Naive thymus-derived CD8-positive, alpha-beta T cell (primary cell): ENCODE measurements around the gene PLXNA3. TPM values are rescaled to one million over a fixed set of nuclear protein-coding genes. Genes with fewer than 3 reads are reported as not detected.

ENCODE experiments used
- ATAC-seq, 2 donors: fragments of 150-1000 bp; cut with Tn5 transposase in 1 of 2; sonication (Bioruptor Pico), chemical (Tn5 transposase) in 1 of 2; 1 replicate in 1 of 2; 2 replicates in 1 of 2; pipeline ENCODE4 v1.10.0; 2021; ENCODE audit warnings: mild to moderate bottlenecking in 2 of 2, moderate library complexity in 2 of 2
- POLR2A ChIA-PET: fragments of 350-600 bp; sonication (Branson Sonifier 250); formaldehyde crosslinking; loops from one replicate; lab custom pipeline; 2021; ENCODE audit warnings: antibody characterized with exemption; lab: Charles Lee
- DNase-seq, 10 donors: peaks; one replicate each; pipeline versions ENCODE4 v3.0.0 to v3.0.0-alpha.2; 2020 to 2022
- H3K27ac Mint-ChIP-seq, 10 donors: one replicate each; pipeline ENCODE4 v1.8.0; 2020 to 2022; ENCODE audit warnings: mild to moderate bottlenecking in 10 of 10, mixed read lengths in 10 of 10, moderate library complexity in 4 of 10, inconsistent platforms in 1 of 10
- H3K27me3 Mint-ChIP-seq, 5 donors: one replicate each; pipeline ENCODE4 v1.8.0; 2021 to 2022; ENCODE audit warnings: mixed read lengths in 5 of 5
- H3K36me3 Mint-ChIP-seq, 3 donors: one replicate each; pipeline ENCODE4 v1.8.0; 2020 to 2022; ENCODE audit warnings: mixed read lengths in 3 of 3, mild to moderate bottlenecking in 2 of 3, inconsistent platforms in 1 of 3
- H3K4me1 Mint-ChIP-seq, 4 donors: one replicate each; pipeline ENCODE4 v1.8.0; 2021 to 2022; ENCODE audit warnings: mixed read lengths in 4 of 4
- H3K4me3 Mint-ChIP-seq, 10 donors: one replicate each; pipeline ENCODE4 v1.8.0; 2020 to 2022; ENCODE audit warnings: mild to moderate bottlenecking in 10 of 10, mixed read lengths in 10 of 10, moderate library complexity in 6 of 10, inconsistent platforms in 1 of 10
- H3K9me3 Mint-ChIP-seq, 9 donors: one replicate each; pipeline ENCODE4 v1.8.0; 2020 to 2022; ENCODE audit warnings: mixed read lengths in 9 of 9, mild to moderate bottlenecking in 3 of 9, inconsistent platforms in 1 of 9, moderate library complexity in 1 of 9
- polyA plus RNA-seq, 3 donors: library from polyadenylated mRNA; unstranded; fragments of 300-500 nt; fragmentation: Illumina TruSeq; gene quantifications; one replicate each; pipeline ENCODE4 v1.2.3, GENCODE V29; 2021
- total RNA-seq, 8 experiments: library from RNA in 2 of 8; stranded (reverse) in 2 of 8; gene quantifications; one replicate each; pipeline ENCODE4 v1.2.3 and lab custom pipeline; 2021 to 2026

Gene PLXNA3
- total and polyA plus RNA-seq, 5 experiments from 2014 or later, result 0.27 to 50.4 (median 0.67) TPM

DNA sequence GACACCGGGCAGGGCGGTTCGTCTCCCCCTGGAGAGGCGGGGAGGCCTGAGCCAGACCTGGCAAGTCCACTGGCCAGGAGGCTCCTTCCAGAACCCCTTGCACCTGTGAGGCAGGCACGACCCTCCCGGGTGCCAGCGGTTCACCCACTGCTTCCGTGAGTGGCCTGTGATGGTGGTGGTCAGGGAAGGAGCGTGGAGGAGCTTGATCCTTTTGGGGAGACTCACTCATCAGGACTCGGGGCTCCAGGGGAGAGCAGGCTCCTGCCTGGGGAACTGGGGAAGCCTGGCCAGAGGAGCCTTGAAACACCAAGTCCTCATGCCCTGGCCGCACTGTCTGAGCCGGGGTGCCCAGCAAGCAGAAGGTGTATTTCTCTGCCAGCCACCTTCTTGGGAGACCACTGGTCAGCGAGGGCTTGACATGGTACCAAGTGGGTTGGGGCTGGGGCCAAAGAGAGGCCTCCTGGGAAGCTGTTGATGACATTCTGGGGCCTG, 13.3 kb upstream of the PLXNA3 start:
- peak overlapping the region in 7 of 10 donors; percentile 8 to 53 (median 34) for H3K4me3 Mint-ChIP-seq
- H3K27me3 Mint-ChIP-seq, result no peaks in the 10 kb centered on the region
- H3K36me3 Mint-ChIP-seq, result peaks cover 0 to 14% (median 0%) of the 10 kb centered on the region in 3 donors
- POLR2A ChIA-PET, result interaction anchor here (0.7 to 2.4 kb wide), 4 partner anchors 13 to 47 kb away, joined by 3 to 10 read pairs (median 5); partner anchors contain the start of genes PLXNA3, RPL10 and UBL4A
- no peaks in the 10 kb centered on the region for H3K9me3 Mint-ChIP-seq
- peaks cover 1 to 28% (median 15%) of the 10 kb centered on the region in 4 donors for H3K4me1 Mint-ChIP-seq
- ATAC-seq (no peak), DNase-seq (peak in 1 of 10 donors; percentile 58)
- peak overlapping the region in 4 of 10 donors; percentile 15 to 72 (median 28) for H3K27ac Mint-ChIP-seq

- Mint-ChIP-seq H3K27ac (no peak overlapping the region), H3K27me3 (no peaks in the 10 kb centered on the region), H3K36me3 (peaks cover 0 to 17% (median 0%) of the 10 kb centered on the region in 3 donors), H3K9me3 (no peaks in the 10 kb centered on the region), H3K4me1 (peaks cover 1 to 23% (median 13%) of the 10 kb centered on the region in 4 donors), H3K4me3 (peak overlapping the region in 4 of 10 donors; percentile 15 to 67 (median 34))
- POLR2A ChIA-PET, result interaction anchor here (0.7 to 2.4 kb wide), 3 partner anchors 12 to 48 kb away, joined by 3 to 10 read pairs (median 3); partner anchors contain the start of genes PLXNA3 and RPL10
- ATAC-seq, result no peak
- no peak for DNase-seq
Observed at GRCh38 chrX:154445776-154446175, 12.3 kb upstream of the PLXNA3 start.

- H3K4me3 Mint-ChIP-seq, result no peak overlapping the region
Observed at GRCh38 chrX:154446430-154446829, 11.7 kb upstream of the PLXNA3 start.

GRCh38 chrX:154448484-154448883, 9.6 kb upstream of the PLXNA3 start:
- POLR2A ChIA-PET, result no interaction called here
- no peak for ATAC-seq

More at GRCh38 chrX:154446430-154446829, 11.7 kb upstream of the PLXNA3 start:
- peaks cover 1 to 18% (median 10%) of the 10 kb centered on the region in 4 donors for H3K4me1 Mint-ChIP-seq
- peak overlapping the region in 1 of 10 donors; percentile 40 for H3K27ac Mint-ChIP-seq
- H3K36me3 Mint-ChIP-seq, result peaks cover 0 to 18% (median 0%) of the 10 kb centered on the region in 3 donors
- DNase-seq (peak in 1 of 10 donors; percentile 21), ATAC-seq (no peak)
- POLR2A ChIA-PET, result interaction anchor here (1.2 kb wide), 1 partner anchor 17 kb away, joined by 3 read pairs; no protein-coding TSS in a partner anchor
- H3K9me3 Mint-ChIP-seq, result no peaks in the 10 kb centered on the region
- H3K27me3 Mint-ChIP-seq, result no peaks in the 10 kb centered on the region

DNA sequence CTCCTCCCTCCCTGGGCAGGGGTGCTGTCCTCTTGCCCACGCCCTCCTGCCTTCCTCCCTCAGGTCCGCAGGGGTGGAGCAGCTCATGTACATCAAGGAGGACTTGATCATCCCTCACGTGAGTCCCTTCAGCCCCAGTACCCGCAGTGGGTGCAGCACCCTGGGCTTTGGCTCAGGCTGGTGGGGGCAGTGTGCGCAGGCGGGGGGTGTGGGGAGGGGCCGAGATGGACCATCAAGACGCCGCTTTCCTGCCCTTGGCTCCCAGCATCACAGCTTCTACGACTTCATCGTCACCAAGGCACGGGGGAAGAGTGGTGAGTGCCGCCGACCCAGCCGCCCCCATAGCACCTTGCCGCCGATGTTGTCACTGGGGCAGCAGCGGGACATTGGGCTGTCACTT, 8.5 kb upstream of the PLXNA3 start:
- no peak overlapping the region for H3K4me3 Mint-ChIP-seq
- POLR2A ChIA-PET, result no interaction called here
- H3K4me1 Mint-ChIP-seq, result peaks cover 0 to 10% (median 4%) of the 10 kb centered on the region in 4 donors
- no peaks in the 10 kb centered on the region for H3K27me3 Mint-ChIP-seq
- peaks cover 0 to 20% (median 0%) of the 10 kb centered on the region in 3 donors for H3K36me3 Mint-ChIP-seq
- ATAC-seq (no peak), DNase-seq (peak in 1 of 10 donors; percentile 11)
- H3K27ac Mint-ChIP-seq, result no peak overlapping the region
- no peaks in the 10 kb centered on the region for H3K9me3 Mint-ChIP-seq

More at GRCh38 chrX:154448484-154448883, 9.6 kb upstream of the PLXNA3 start:
- no peaks in the 10 kb centered on the region for H3K27me3 Mint-ChIP-seq
- DNase-seq, result no peak
- peaks cover 0 to 20% (median 0%) of the 10 kb centered on the region in 3 donors for H3K36me3 Mint-ChIP-seq
- H3K27ac Mint-ChIP-seq, result no peak overlapping the region
- peaks cover 1 to 11% (median 4%) of the 10 kb centered on the region in 4 donors for H3K4me1 Mint-ChIP-seq
- H3K4me3 Mint-ChIP-seq, result no peak overlapping the region
- H3K9me3 Mint-ChIP-seq, result no peaks in the 10 kb centered on the region

- no peak overlapping the region for H3K4me3 Mint-ChIP-seq
- POLR2A ChIA-PET, result no interaction called here
- no peak for ATAC-seq
Observed at GRCh38 chrX:154450312-154450711, 7.8 kb upstream of the PLXNA3 start.

GRCh38 chrX:154452823-154453222, 5.3 kb upstream of the PLXNA3 start:
- no peaks in the 10 kb centered on the region for H3K27me3 Mint-ChIP-seq
- peaks cover 5 to 6% (median 6%) of the 10 kb centered on the region in 4 donors for H3K4me1 Mint-ChIP-seq
- H3K27ac Mint-ChIP-seq, result peak overlapping the region in 1 of 10 donors; percentile 39
- no peak overlapping the region for H3K4me3 Mint-ChIP-seq
- H3K9me3 Mint-ChIP-seq, result peaks cover 0 to 3% (median 0%) of the 10 kb centered on the region in 9 donors
- DNase-seq (no peak), ATAC-seq (no peak)
- POLR2A ChIA-PET, result interaction anchor here (0.5 to 1.3 kb wide), 2 partner anchors 9 to 13 kb away, joined by 3 read pairs; partner anchors contain the start of gene FAM50A
- H3K36me3 Mint-ChIP-seq, result peaks cover 0 to 10% (median 0%) of the 10 kb centered on the region in 3 donors

More at GRCh38 chrX:154450312-154450711, 7.8 kb upstream of the PLXNA3 start:
- no peaks in the 10 kb centered on the region for H3K9me3 Mint-ChIP-seq
- peaks cover 0 to 20% (median 0%) of the 10 kb centered on the region in 3 donors for H3K36me3 Mint-ChIP-seq
- peak in 1 of 10 donors; percentile 45 for DNase-seq
- H3K4me1 Mint-ChIP-seq, result peaks cover 0 to 7% (median 4%) of the 10 kb centered on the region in 4 donors
- H3K27ac Mint-ChIP-seq, result no peak overlapping the region
- no peaks in the 10 kb centered on the region for H3K27me3 Mint-ChIP-seq

DNA sequence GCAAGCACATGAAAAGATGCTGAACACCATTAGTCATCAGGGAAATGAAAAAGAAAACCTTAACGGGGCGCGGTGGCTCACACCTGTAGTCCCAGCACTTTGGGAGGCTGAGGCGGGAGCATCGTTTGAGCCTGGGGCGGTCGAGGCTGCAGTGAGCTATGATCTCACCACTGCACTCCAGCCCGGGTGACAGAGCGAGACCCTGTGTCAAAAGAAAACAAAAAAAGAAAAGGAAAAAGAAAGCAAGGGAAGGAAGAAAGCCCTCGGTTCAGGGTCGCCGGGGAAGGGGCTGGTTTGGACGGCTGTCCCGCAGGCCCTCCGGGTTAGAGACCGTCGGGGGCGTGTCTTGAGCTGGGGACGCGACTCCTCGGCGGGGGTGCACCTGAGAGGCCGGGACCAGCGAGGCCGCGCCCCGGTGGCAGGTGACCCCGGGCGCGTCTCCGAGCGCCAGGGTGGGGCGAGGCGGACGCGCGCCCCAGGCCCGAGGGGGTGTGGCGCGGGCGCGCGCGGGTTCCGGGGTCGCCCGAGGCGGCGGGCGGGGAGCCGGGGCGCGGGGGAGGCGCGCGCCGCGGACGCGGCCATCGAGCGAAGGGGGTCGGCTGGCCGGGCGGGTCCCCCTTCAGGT, 478 bp upstream of the PLXNA3 start:
- Mint-ChIP-seq H3K36me3 (peaks cover 0 to 8% (median 0%) of the 10 kb centered on the region in 3 donors), H3K27ac (peak overlapping the region; percentile 58 to 99 (median 94)), H3K4me3 (peak overlapping the region; percentile 89 to 99 (median 93)), H3K9me3 (peaks cover 0 to 3% (median 0%) of the 10 kb centered on the region in 9 donors), H3K4me1 (peaks cover 8 to 25% (median 18%) of the 10 kb centered on the region in 4 donors), H3K27me3 (no peaks in the 10 kb centered on the region)
- POLR2A ChIA-PET, result interaction anchor here (0.6 to 3.1 kb wide), 12 partner anchors 10 to 58 kb away, joined by 3 to 14 read pairs (median 8); partner anchors contain the start of genes ATP6AP1, FAM50A, RPL10 and SLC10A3
- ATAC-seq (peak; percentile 71 to 72), DNase-seq (peak in 9 of 10 donors; percentile 45 to 80 (median 61))

DNA sequence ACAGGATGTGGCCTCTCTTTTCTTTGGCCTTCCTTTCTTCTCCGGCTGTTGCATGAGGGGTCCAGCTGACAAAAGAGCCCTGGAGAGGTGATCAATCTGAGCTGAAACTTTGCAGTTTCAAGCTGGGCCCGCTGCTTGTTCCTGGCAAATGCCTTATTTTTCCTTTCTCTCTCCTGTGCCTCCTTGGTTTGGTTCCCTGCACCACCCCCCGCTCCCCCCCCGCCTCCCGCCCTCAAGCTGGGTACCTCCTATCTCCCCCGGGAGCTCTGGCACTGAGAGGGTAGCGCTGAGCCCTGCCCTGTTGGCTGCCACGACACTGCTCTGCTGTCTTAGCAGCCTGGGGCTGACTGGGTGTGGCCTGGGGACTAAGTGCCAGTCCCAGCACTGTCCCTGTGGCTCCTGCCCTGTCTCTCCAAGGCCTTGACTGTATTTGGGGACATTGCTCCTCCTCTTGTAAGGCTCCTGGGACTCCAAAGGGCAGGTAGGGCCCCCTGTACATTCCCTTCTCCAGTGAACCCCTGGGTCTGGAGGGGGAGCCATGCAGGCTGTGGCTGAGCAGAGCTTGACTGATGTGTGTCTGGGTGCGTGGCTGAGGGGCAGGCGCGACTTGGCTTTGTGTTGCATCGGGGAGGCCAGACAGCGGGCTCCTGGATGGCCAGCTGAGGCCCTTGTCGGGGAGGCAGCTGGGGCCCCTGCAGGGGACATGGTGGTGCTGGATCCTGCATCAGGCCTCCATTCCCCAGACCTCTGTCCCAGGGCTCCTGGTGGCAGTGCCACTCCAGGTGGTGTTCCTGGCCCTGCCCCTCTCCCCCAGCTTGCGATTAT, 1.1 kb downstream of the PLXNA3 start:
- DNase-seq, result peak in 1 of 10 donors; percentile 15
- peaks cover 0 to 8% (median 0%) of the 10 kb centered on the region in 3 donors for H3K36me3 Mint-ChIP-seq
- peaks cover 8 to 28% (median 19%) of the 10 kb centered on the region in 4 donors for H3K4me1 Mint-ChIP-seq
- H3K27ac Mint-ChIP-seq, result peak overlapping the region in 7 of 10 donors; percentile 34 to 86 (median 60)
- peak; percentile 36 to 43 for ATAC-seq
- peak overlapping the region; percentile 74 to 87 (median 82) for H3K4me3 Mint-ChIP-seq
- H3K9me3 Mint-ChIP-seq, result peaks cover 0 to 3% (median 0%) of the 10 kb centered on the region in 9 donors
- no peaks in the 10 kb centered on the region for H3K27me3 Mint-ChIP-seq
- POLR2A ChIA-PET, result interaction anchor here (0.6 to 3.1 kb wide), 13 partner anchors 12 to 60 kb away, joined by 3 to 14 read pairs (median 7); partner anchors contain the start of genes FAM3A, FAM50A, RPL10 and SLC10A3

- H3K36me3 Mint-ChIP-seq, result peaks cover 0 to 8% (median 0%) of the 10 kb centered on the region in 3 donors
- H3K27ac Mint-ChIP-seq, result peak overlapping the region in 2 of 10 donors; percentile 34 to 61
- peaks cover 8 to 28% (median 19%) of the 10 kb centered on the region in 4 donors for H3K4me1 Mint-ChIP-seq
- no peaks in the 10 kb centered on the region for H3K27me3 Mint-ChIP-seq
- H3K4me3 Mint-ChIP-seq, result peak overlapping the region in 7 of 10 donors; percentile 36 to 86 (median 74)
- DNase-seq, result peak in 1 of 10 donors; percentile 31
- H3K9me3 Mint-ChIP-seq, result peaks cover 0 to 3% (median 0%) of the 10 kb centered on the region in 9 donors
- POLR2A ChIA-PET, result interaction anchor here (0.9 to 3.1 kb wide), 6 partner anchors 18 to 61 kb away, joined by 3 to 14 read pairs (median 10); partner anchors contain the start of genes FAM3A, RPL10 and SLC10A3
- no peak for ATAC-seq
Observed at GRCh38 chrX:154459832-154460231, 1.8 kb downstream of the PLXNA3 start.

DNA sequence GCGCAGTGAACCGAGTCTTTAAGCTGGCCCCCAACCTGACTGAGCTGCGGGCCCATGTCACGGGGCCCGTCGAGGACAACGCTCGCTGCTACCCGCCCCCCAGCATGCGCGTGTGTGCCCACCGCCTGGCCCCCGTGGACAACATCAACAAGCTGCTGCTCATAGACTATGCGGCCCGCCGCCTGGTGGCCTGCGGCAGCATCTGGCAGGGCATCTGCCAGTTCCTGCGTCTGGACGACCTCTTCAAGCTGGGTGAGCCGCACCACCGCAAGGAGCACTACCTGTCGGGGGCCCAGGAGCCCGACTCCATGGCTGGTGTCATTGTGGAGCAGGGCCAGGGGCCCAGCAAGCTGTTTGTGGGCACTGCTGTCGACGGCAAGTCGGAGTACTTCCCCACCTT, 2.2 kb downstream of the PLXNA3 start:
- peak overlapping the region in 2 of 10 donors; percentile 7 to 18 for H3K27ac Mint-ChIP-seq
- peaks cover 0 to 8% (median 0%) of the 10 kb centered on the region in 3 donors for H3K36me3 Mint-ChIP-seq
- H3K4me3 Mint-ChIP-seq, result peak overlapping the region in 5 of 10 donors; percentile 10 to 74 (median 37)
- DNase-seq (peak in 1 of 10 donors; percentile 27), ATAC-seq (no peak)
- POLR2A ChIA-PET, result interaction anchor here (0.9 kb wide), 1 partner anchor 26 kb away, joined by 3 read pairs; no protein-coding TSS in a partner anchor
- peaks cover 8 to 28% (median 19%) of the 10 kb centered on the region in 4 donors for H3K4me1 Mint-ChIP-seq
- H3K9me3 Mint-ChIP-seq, result peaks cover 0 to 3% (median 0%) of the 10 kb centered on the region in 9 donors
- H3K27me3 Mint-ChIP-seq, result no peaks in the 10 kb centered on the region
